ENCODE data around the gene CMTR1. TPM values are rescaled to one million over a fixed set of nuclear protein-coding genes. Genes with fewer than 3 reads are reported as not detected.

CMTR1 gene
- total RNA-seq, 2 donors from 2014 or later: 15.8 to 23.4 TPM

- no peak overlapping the region for H3K27ac ChIP-seq
- ATAC-seq (no peak), DNase-seq (no peak)
- TF ChIP-seq POLR2A (IDR thresholded peaks at IDR 0.05): no peak
- TF ChIP-seq, protein P1, sequence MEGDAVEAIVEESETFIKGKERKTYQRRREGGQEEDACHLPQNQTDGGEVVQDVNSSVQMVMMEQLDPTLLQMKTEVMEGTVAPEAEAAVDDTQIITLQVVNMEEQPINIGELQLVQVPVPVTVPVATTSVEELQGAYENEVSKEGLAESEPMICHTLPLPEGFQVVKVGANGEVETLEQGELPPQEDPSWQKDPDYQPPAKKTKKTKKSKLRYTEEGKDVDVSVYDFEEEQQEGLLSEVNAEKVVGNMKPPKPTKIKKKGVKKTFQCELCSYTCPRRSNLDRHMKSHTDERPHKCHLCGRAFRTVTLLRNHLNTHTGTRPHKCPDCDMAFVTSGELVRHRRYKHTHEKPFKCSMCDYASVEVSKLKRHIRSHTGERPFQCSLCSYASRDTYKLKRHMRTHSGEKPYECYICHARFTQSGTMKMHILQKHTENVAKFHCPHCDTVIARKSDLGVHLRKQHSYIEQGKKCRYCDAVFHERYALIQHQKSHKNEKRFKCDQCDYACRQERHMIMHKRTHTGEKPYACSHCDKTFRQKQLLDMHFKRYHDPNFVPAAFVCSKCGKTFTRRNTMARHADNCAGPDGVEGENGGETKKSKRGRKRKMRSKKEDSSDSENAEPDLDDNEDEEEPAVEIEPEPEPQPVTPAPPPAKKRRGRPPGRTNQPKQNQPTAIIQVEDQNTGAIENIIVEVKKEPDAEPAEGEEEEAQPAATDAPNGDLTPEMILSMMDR (IDR thresholded peaks at IDR 0.05): no peak
- H3K9me3 ChIP-seq: no peaks in the 10 kb centered on the region
- peaks cover 0 to 30% of the 10 kb centered on the region in 2 donors for H3K36me3 ChIP-seq (replicated peaks in 1 of 2; ENCODE audit: insufficient read depth in 1 of 2, low read depth in 2 of 2)
- no peaks in the 10 kb centered on the region for H3K27me3 ChIP-seq
- no peak overlapping the region for H3K4me3 ChIP-seq
- intact Hi-C loops (cut with DNase I): no loop called here
- WGBS, 2 donors: 72 to 73% methylated on average over 3 of the region's 3 CpGs
- H3K4me1 ChIP-seq: no peaks in the 10 kb centered on the region
Observed at GRCh38 chr6:37477191-37477590, 44.2 kb downstream of the CMTR1 start.

DNA sequence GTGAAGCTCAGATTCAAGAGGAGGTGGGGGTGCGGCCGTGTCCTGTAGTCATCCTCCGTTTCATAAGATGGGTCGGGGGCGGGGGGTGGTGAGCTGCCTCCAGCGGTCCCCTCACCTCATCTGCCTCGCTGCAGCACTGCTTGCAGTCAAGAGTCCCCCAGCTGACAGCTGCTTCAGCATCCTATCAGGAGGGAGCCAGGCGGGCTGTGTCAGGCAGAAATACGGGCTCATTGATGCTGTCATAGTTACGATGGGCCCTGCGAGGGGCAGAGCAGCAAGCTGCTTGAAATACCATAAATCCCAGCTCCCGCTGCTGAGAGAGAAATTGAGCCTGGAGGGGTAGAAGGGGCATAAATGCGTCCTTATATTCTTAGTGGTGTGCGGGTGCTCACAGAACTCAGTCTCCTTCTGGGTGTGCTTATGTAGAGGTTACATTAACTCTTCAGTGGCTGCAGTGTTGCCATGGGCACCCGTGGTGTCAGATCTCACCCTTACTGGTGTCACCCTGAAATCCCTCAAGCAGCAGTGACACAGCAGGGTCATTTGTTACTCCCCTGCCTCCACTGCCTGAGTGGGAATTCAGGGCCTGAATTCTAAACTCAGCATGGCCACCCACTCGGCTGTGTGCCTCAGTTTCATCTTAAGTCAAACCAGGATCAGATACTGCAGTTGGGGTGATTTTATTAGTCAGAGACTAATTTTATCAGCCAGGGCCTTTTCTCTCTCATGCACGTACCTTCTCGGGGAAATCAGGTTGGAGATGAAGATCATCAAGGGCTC, 44.8 kb downstream of the CMTR1 start:
- no peaks in the 10 kb centered on the region for H3K4me1 ChIP-seq
- peaks cover 0 to 27% of the 10 kb centered on the region in 2 donors for H3K36me3 ChIP-seq (replicated peaks in 1 of 2; ENCODE audit: insufficient read depth in 1 of 2, low read depth in 2 of 2)
- no peak overlapping the region for H3K27ac ChIP-seq
- 84 to 89% methylated on average over 16 to 18 of the region's 18 CpGs for WGBS, 2 donors
- H3K4me3 ChIP-seq: no peak overlapping the region
- no peaks in the 10 kb centered on the region for H3K27me3 ChIP-seq
- no peaks in the 10 kb centered on the region for H3K9me3 ChIP-seq
- no peak for ATAC-seq
- TF ChIP-seq POLR2A (IDR thresholded peaks at IDR 0.05): no peak
- TF ChIP-seq, protein P1 (IDR thresholded peaks at IDR 0.05): no peak
- no peak for DNase-seq
- intact Hi-C loops (cut with DNase I): no loop called here

DNA sequence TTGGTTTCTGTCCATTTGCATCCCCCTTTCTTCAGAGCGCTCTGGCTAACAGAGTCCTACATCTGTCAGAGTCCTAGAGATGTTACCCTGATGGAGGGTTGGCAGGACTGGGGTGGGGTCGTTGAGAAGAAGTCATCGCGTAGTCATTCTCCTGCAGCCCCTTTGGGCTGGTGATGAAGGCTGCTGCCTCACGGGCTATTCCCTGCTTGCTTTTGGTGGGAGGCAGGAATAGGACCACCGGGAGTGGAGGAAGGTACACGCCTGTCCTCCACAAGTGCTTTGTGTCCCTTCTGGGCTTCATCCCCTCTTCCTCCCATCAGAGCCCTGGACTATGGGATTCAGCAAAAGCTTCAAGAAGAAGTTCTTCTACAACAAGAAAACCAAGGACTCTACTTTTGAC, 45.8 kb downstream of the CMTR1 start:
- Histone ChIP-seq H3K27me3 (no peaks in the 10 kb centered on the region), H3K9me3 (no peaks in the 10 kb centered on the region), H3K4me1 (no peaks in the 10 kb centered on the region), H3K27ac (no peak overlapping the region), H3K36me3 (replicated peaks in 1 of 2; ENCODE audit: insufficient read depth in 1 of 2, low read depth in 2 of 2) (peaks cover 0 to 24% of the 10 kb centered on the region in 2 donors), H3K4me3 (no peak overlapping the region)
- WGBS, 2 donors: 95 to 96% methylated on average over 7 of the region's 7 CpGs
- TF ChIP-seq, protein P1 (IDR thresholded peaks at IDR 0.05): no peak
- TF ChIP-seq POLR2A (IDR thresholded peaks at IDR 0.05): no peak
- intact Hi-C loops (cut with DNase I): no loop called here
- ATAC-seq: no peak
- DNase-seq: no peak

DNA sequence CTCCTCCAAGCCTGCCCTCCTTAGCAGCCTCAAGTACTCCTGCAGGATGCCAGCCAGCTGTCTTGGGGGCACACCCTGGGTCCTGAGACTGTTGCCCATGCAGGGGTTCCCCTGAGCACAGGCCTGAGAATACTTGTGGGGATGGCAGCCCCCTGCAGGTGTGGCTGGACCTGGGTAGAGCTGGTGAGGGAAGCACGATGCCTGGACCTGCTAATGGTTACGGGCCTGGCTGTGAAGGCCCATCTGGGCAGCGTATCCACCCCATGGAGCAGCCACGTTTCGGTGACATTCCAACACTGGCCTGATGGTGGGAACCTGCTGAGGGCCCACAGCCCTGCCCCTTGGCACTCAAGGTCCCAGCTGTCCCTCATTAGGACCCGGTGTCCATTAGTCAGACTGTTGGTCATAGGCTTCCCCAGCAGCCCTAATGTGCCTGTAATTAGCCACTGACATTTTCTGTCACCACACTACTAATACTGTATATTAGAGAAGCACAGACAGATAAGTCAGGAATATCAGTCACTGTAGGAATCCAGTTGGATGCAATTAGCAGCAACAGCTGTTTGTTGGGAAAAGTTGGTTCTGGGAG, 46.3 kb downstream of the CMTR1 start:
- H3K9me3 ChIP-seq: no peaks in the 10 kb centered on the region
- peaks cover 0 to 20% of the 10 kb centered on the region in 2 donors for H3K36me3 ChIP-seq (replicated peaks in 1 of 2; ENCODE audit: insufficient read depth in 1 of 2, low read depth in 2 of 2)
- no peaks in the 10 kb centered on the region for H3K27me3 ChIP-seq
- no peak overlapping the region for H3K4me3 ChIP-seq
- WGBS, 2 donors: 79 to 100% methylated on average over 1 to 6 of the region's 6 CpGs
- no peak for DNase-seq
- no peak for TF ChIP-seq POLR2A (IDR thresholded peaks at IDR 0.05)
- TF ChIP-seq, protein P1 (IDR thresholded peaks at IDR 0.05): no peak
- no peaks in the 10 kb centered on the region for H3K4me1 ChIP-seq
- H3K27ac ChIP-seq: no peak overlapping the region
- no peak for ATAC-seq
- intact Hi-C loops (cut with DNase I): no loop called here

All from body of pancreas (tissue), 4 donors.